ENCODE data around the gene IL36B. TPM values are rescaled to one million over a fixed set of nuclear protein-coding genes. Genes with fewer than 3 reads are reported as not detected.

IL36B gene
- total RNA-seq, 1 donor from 2014 or later, result not detected

GRCh38 chr2:112995346-112995920, 57.2 kb downstream of the IL36B start:
- Mint-ChIP-seq H3K4me1 (ENCODE audit: unreplicated experiment) (no peaks in the 10 kb centered on the region), H3K27ac (ENCODE audit: unreplicated experiment) (no peak overlapping the region), H3K27me3 (ENCODE audit: unreplicated experiment) (peaks cover 51% of the 10 kb centered on the region)

GRCh38 chr2:112994648-112995047, 58.0 kb downstream of the IL36B start:
- Mint-ChIP-seq H3K9me3 (ENCODE audit: unreplicated experiment) (peaks cover 23% of the 10 kb centered on the region), H3K36me3 (ENCODE audit: unreplicated experiment) (no peaks in the 10 kb centered on the region), H3K4me1 (ENCODE audit: unreplicated experiment) (no peaks in the 10 kb centered on the region), H3K27ac (ENCODE audit: unreplicated experiment) (no peak overlapping the region), H3K27me3 (ENCODE audit: unreplicated experiment) (peaks cover 51% of the 10 kb centered on the region), H3K4me3 (ENCODE audit: unreplicated experiment) (no peak overlapping the region)
- no peak for DNase-seq (ENCODE audit: extremely low spot score, unreplicated experiment)
- TF ChIP-seq CTCF (IDR thresholded peaks at IDR 0.05), result no peak

More at GRCh38 chr2:112995346-112995920, 57.2 kb downstream of the IL36B start:
- Mint-ChIP-seq H3K4me3 (ENCODE audit: unreplicated experiment) (no peak overlapping the region), H3K9me3 (ENCODE audit: unreplicated experiment) (peaks cover 21% of the 10 kb centered on the region), H3K36me3 (ENCODE audit: unreplicated experiment) (no peaks in the 10 kb centered on the region)
- TF ChIP-seq CTCF (IDR thresholded peaks at IDR 0.05), result no peak
- DNase-seq (ENCODE audit: extremely low spot score, unreplicated experiment), result no peak

GRCh38 chr2:112993831-112994230, 58.8 kb downstream of the IL36B start:
- H3K27ac Mint-ChIP-seq (ENCODE audit: unreplicated experiment), result no peak overlapping the region
- H3K9me3 Mint-ChIP-seq (ENCODE audit: unreplicated experiment), result peaks cover 23% of the 10 kb centered on the region
- DNase-seq (ENCODE audit: extremely low spot score, unreplicated experiment), result no peak
- no peak for TF ChIP-seq CTCF (IDR thresholded peaks at IDR 0.05)
- H3K4me1 Mint-ChIP-seq (ENCODE audit: unreplicated experiment), result no peaks in the 10 kb centered on the region
- H3K36me3 Mint-ChIP-seq (ENCODE audit: unreplicated experiment), result no peaks in the 10 kb centered on the region
- no peak overlapping the region for H3K4me3 Mint-ChIP-seq (ENCODE audit: unreplicated experiment)
- peaks cover 49% of the 10 kb centered on the region for H3K27me3 Mint-ChIP-seq (ENCODE audit: unreplicated experiment)

- no peak for TF ChIP-seq CTCF (IDR thresholded peaks at IDR 0.05)
- no peaks in the 10 kb centered on the region for H3K36me3 Mint-ChIP-seq (ENCODE audit: unreplicated experiment)
- no peaks in the 10 kb centered on the region for H3K4me1 Mint-ChIP-seq (ENCODE audit: unreplicated experiment)
- no peak overlapping the region for H3K4me3 Mint-ChIP-seq (ENCODE audit: unreplicated experiment)
- peaks cover 23% of the 10 kb centered on the region for H3K9me3 Mint-ChIP-seq (ENCODE audit: unreplicated experiment)
- DNase-seq (ENCODE audit: extremely low spot score, unreplicated experiment), result no peak
- H3K27me3 Mint-ChIP-seq (ENCODE audit: unreplicated experiment), result peaks cover 50% of the 10 kb centered on the region
- H3K27ac Mint-ChIP-seq (ENCODE audit: unreplicated experiment), result no peak overlapping the region
Measured at GRCh38 chr2:112989611-112990010, 63.1 kb downstream of the IL36B start.

- no peaks in the 10 kb centered on the region for H3K4me1 Mint-ChIP-seq (ENCODE audit: unreplicated experiment)
- no peak overlapping the region for H3K27ac Mint-ChIP-seq (ENCODE audit: unreplicated experiment)
- no peak for TF ChIP-seq CTCF (IDR thresholded peaks at IDR 0.05)
- H3K9me3 Mint-ChIP-seq (ENCODE audit: unreplicated experiment), result peaks cover 9% of the 10 kb centered on the region
- H3K4me3 Mint-ChIP-seq (ENCODE audit: unreplicated experiment), result no peak overlapping the region
- peaks cover 22% of the 10 kb centered on the region for H3K27me3 Mint-ChIP-seq (ENCODE audit: unreplicated experiment)
- no peak for DNase-seq (ENCODE audit: extremely low spot score, unreplicated experiment)
- no peaks in the 10 kb centered on the region for H3K36me3 Mint-ChIP-seq (ENCODE audit: unreplicated experiment)
Measured at GRCh38 chr2:112985090-112985489, 67.6 kb downstream of the IL36B start.
